NT2/D1 (cell line): Measurements from ENCODE around the gene PTPRG.

ENCODE experiments used
- SUZ12 ChIP-seq: IDR thresholded peaks from 2 replicates; pipeline ENCODE4 v1.6.1; 2011; ENCODE audit not compliant: insufficient read length, insufficient read depth; ENCODE audit errors: extremely low read depth
- YY1 ChIP-seq: IDR thresholded peaks from 2 replicates; pipeline ENCODE4 v1.6.1; 2011; ENCODE audit not compliant: insufficient read length, insufficient read depth
- ZNF274 ChIP-seq: IDR thresholded peaks from 2 replicates; pipeline ENCODE4 v1.6.1; 2011; ENCODE audit warnings: mild to moderate bottlenecking, low read depth, low read length

DNA sequence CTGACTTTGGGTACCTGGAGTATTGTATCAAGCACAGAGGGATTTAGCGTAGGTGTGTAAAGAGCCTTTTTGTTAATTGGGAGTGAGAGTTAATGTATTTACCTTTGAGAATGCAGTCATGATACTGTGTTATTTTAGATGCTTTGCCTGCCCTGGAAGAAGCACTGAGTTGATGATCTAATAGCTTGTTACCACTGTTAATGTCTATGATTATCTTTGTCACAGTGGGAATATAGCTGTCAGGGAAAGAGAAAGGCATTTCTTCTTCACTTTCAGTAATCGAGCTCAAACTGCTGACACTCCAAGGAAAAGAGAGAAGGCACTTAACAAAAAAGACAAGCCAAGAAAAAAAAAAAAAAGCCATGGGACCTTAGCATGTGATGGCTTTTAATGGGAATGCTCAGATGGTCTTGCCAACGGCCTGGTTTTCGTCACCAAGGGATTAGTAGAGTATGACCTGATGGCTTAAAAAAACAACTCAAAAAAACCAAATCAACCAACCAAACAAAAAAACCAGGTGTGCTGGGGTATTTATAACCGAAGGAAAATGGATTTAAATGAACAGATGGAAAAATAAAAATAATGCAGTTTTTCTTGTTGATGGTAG is 387.4 kb downstream of the PTPRG start:
- TF ChIP-seq ZNF274 (no peak), SUZ12 (no peak), YY1 (no peak)
